HCT116 (cell line): Measurements from ENCODE around the gene SULT2B1. TPM values are rescaled to one million over a fixed set of nuclear protein-coding genes. Genes with fewer than 3 reads are reported as not detected.

Experiments used
- ATAC-seq: fragments of 200-7000 bp; cut with Tn5 transposase; 2 replicates; pipeline ENCODE4 v1.9.1; 2020; ENCODE audit warnings: mild to moderate bottlenecking, moderate library complexity
- BruUV-seq: library from RNA; stranded (reverse); fragments of 400-500 nt; replicated peaks from 2 replicates; lab custom pipeline; 2021; lab: Mats Ljungman, UMichigan
- CTCF ChIA-PET: fragments of 300-600 bp; sonication (Branson Sonifier 250); formaldehyde crosslinking; loops from one replicate; lab custom pipeline; 2021; ENCODE audit warnings: antibody characterized with exemption; lab: Charles Lee
- POLR2A ChIA-PET: fragments of 300-600, 350-600 bp; sonication (Branson Sonifier 250); formaldehyde crosslinking; loops from one replicate; lab custom pipeline; 2021; ENCODE audit warnings: antibody characterized with exemption; lab: Charles Lee
- RAD21 ChIA-PET, 2 experiments: fragments of 300-600 bp; sonication (Branson Sonifier 250); formaldehyde crosslinking; loops; one replicate each; lab custom pipeline; 2023; ENCODE audit warnings: low total read pairs in 2 of 2; ENCODE audit not compliant: uncharacterized antibody in 2 of 2, unreplicated experiment in 2 of 2, low non-redundant PET in 1 of 2; lab: Charles Lee
- DNase-seq: peaks from one replicate; pipeline ENCODE4 v3.0.0-alpha.2; 2010; ENCODE audit warnings: low read depth, low spot score
- H2AFZ ChIP-seq: fragments of 200-600 bp; shearing (Covaris generic), sonication (generic); 2 replicates; pipeline ENCODE4 v1.6.1; 2017; ENCODE audit warnings: low read depth, mixed run types, mixed read lengths, antibody characterized with exemption, low read length; ENCODE audit not compliant: poor library complexity, severe bottlenecking
- H3K27ac ChIP-seq: 2 replicates; pipeline ENCODE4 v1.5.1; 2012; ENCODE audit warnings: low read depth, low read length
- H3K27me3 ChIP-seq: fragments of 200-600 bp; sonication (generic); 2 replicates; pipeline ENCODE4 v1.6.1; 2016; ENCODE audit warnings: mixed run types, low read length, mixed read lengths; ENCODE audit not compliant: insufficient read depth
- H3K36me3 ChIP-seq, 2 experiments: fragments of 200-500 bp in 1 of 2; fragments of 200-600 bp in 1 of 2; sonication (Bioruptor generic) in 1 of 2; sonication (generic) in 1 of 2; 2 replicates each; pipeline versions ENCODE4 v1.5.1 to v1.6.1; 2014 to 2016; ENCODE audit warnings: low read length in 2 of 2, inconsistent platforms in 1 of 2, mixed read lengths in 1 of 2, mixed run types in 1 of 2; ENCODE audit not compliant: insufficient read depth in 2 of 2, control insufficient read depth in 1 of 2
- H3K4me1 ChIP-seq, 2 experiments: fragments of 200-600 bp in 1 of 2; sonication (generic) in 1 of 2; 2 replicates each; pipeline versions ENCODE4 v1.5.1 to v1.6.1; 2012 to 2017; ENCODE audit warnings: low read length in 2 of 2, inconsistent platforms in 1 of 2, mild to moderate bottlenecking in 1 of 2, mixed read lengths in 1 of 2, mixed run types in 1 of 2, moderate library complexity in 1 of 2; ENCODE audit not compliant: insufficient read depth in 2 of 2, control insufficient read depth in 1 of 2
- H3K4me2 ChIP-seq: fragments of 200-600 bp; sonication (generic); 2 replicates; pipeline ENCODE4 v1.6.1; 2017; ENCODE audit warnings: mixed run types, low read length, mixed read lengths
- H3K4me3 ChIP-seq, 2 experiments: fragments of 200-600 bp in 1 of 2; sonication (generic) in 1 of 2; replicated peaks in 1 of 2; 2 replicates each; pipeline ENCODE4 v1.5.1; 2011 to 2016; ENCODE audit warnings: low read length in 2 of 2, control low read depth in 1 of 2, low read depth in 1 of 2, mild to moderate bottlenecking in 1 of 2, mixed read lengths in 1 of 2, mixed run types in 1 of 2
- H3K79me2 ChIP-seq: fragments of 200-600 bp; sonication (generic); 2 replicates; pipeline ENCODE4 v1.6.1; 2017; ENCODE audit warnings: mild to moderate bottlenecking, mixed run types, low read length, moderate library complexity, mixed read lengths; ENCODE audit not compliant: insufficient read depth
- H3K9ac ChIP-seq: fragments of 200-600 bp; sonication (generic); 2 replicates; pipeline ENCODE4 v1.6.1; 2016; ENCODE audit warnings: low read length, mixed read lengths
- H3K9me2 ChIP-seq: fragments of 200-600 bp; sonication (generic), shearing (Covaris generic); 2 replicates; pipeline ENCODE4 v1.6.1; 2017; ENCODE audit warnings: mixed run types, mild to moderate bottlenecking, moderate library complexity; ENCODE audit not compliant: insufficient read depth
- H3K9me3 ChIP-seq, 2 experiments: fragments of 200-500 bp in 1 of 2; fragments of 200-600 bp in 1 of 2; sonication (Bioruptor generic) in 1 of 2; sonication (generic) in 1 of 2; 2 replicates each; pipeline ENCODE4 v1.6.1; 2014 to 2017; ENCODE audit warnings: low read length in 2 of 2, mixed read lengths in 2 of 2, inconsistent platforms in 1 of 2, low read depth in 1 of 2, mild to moderate bottlenecking in 1 of 2, mixed run types in 1 of 2, moderate library complexity in 1 of 2; ENCODE audit not compliant: control insufficient read depth in 1 of 2, insufficient read depth in 1 of 2
- H4K20me1 ChIP-seq: fragments of 200-600 bp; sonication (generic), shearing (Covaris generic); 2 replicates; pipeline ENCODE4 v1.6.1; 2017; ENCODE audit warnings: mixed run types, mild to moderate bottlenecking, moderate library complexity; ENCODE audit not compliant: insufficient read depth
- ATF3 ChIP-seq: IDR thresholded peaks from 2 replicates; pipeline ENCODE4 v1.6.1; 2012
- CBX3 ChIP-seq: IDR thresholded peaks from 2 replicates; pipeline ENCODE4 v1.6.1; 2012; ENCODE audit warnings: low read depth
- CTCF ChIP-seq, 3 experiments: fragments of 200-600 bp in 1 of 3; sonication (generic) in 1 of 3; IDR thresholded peaks in 2 of 3; conservative IDR thresholded peaks in 1 of 3; 2 replicates each; pipeline ENCODE4 v1.5.1; 2012 to 2017; ENCODE audit warnings: low read depth in 2 of 3, low read length in 2 of 3, antibody characterized with exemption in 1 of 3, borderline replicate concordance in 1 of 3, control low read depth in 1 of 3, mild to moderate bottlenecking in 1 of 3, mixed read lengths in 1 of 3, mixed run types in 1 of 3, moderate library complexity in 1 of 3; ENCODE audit not compliant: insufficient read depth in 1 of 3
- EGR1 ChIP-seq: IDR thresholded peaks from 2 replicates; pipeline ENCODE4 v1.6.1; 2012; ENCODE audit warnings: low read depth
- EZH2phosphoT487 ChIP-seq: fragments of 200-600 bp; IDR thresholded peaks from 2 replicates; pipeline ENCODE4 v1.6.1; 2018; ENCODE audit warnings: antibody characterized with exemption, borderline replicate concordance
- FOSL1 ChIP-seq: IDR thresholded peaks from 2 replicates; pipeline ENCODE4 v1.6.1; 2012; ENCODE audit warnings: low read depth
- MAX ChIP-seq: IDR thresholded peaks from 2 replicates; pipeline ENCODE4 v1.6.1; 2012
- POLR2AphosphoS5 ChIP-seq: IDR thresholded peaks from 2 replicates; pipeline ENCODE4 v1.6.1; 2011; ENCODE audit warnings: mild to moderate bottlenecking, low read depth, low read length, moderate library complexity
- RAD21 ChIP-seq: IDR thresholded peaks from 2 replicates; pipeline ENCODE4 v1.6.1; 2012; ENCODE audit warnings: low read depth, mild to moderate bottlenecking
- REST ChIP-seq: IDR thresholded peaks from 2 replicates; pipeline ENCODE4 v1.6.1; 2012; ENCODE audit warnings: low read depth
- SP1 ChIP-seq: IDR thresholded peaks from 2 replicates; pipeline ENCODE4 v1.6.1; 2012; ENCODE audit warnings: low read depth
- YY1 ChIP-seq: IDR thresholded peaks from 2 replicates; pipeline ENCODE4 v1.6.1; 2011; ENCODE audit warnings: low read length, low read depth, moderate library complexity, mild to moderate bottlenecking; ENCODE audit not compliant: insufficient replicate concordance; ENCODE audit errors: extremely low read depth
- ZFX ChIP-seq: fragments of 450-650 bp; IDR thresholded peaks from 2 replicates; pipeline ENCODE4 v1.6.1; 2017
- intact Hi-C: fragments of 100-400 bp; cut with micrococcal nuclease; formaldehyde crosslinking; loops from 2 replicates; pipeline ENCODE4 v1.10.0; 2022
- total RNA-seq: library from RNA; stranded (reverse); gene quantifications from one replicate; pipeline ENCODE4 v1.2.1, GENCODE V29; 2021; ENCODE audit not compliant: unreplicated experiment

SULT2B1 gene
- total RNA-seq, 1 experiment from 2014 or later: 4.8 TPM

GRCh38 chr19:48646722-48647216 lies 94.8 kb downstream of the SULT2B1 start:
- Histone ChIP-seq H3K9ac (no peak overlapping the region), H3K9me2 (no peaks in the 10 kb centered on the region), H3K4me2 (peak overlapping the region; percentile 85), H3K79me2 (no peaks in the 10 kb centered on the region), H3K27ac (peak overlapping the region; percentile 83)
- intact Hi-C loops: loop anchor here (2.0 kb wide), 3 partner anchors 142 to 196 kb away; no protein-coding TSS in a partner anchor
- no peak for DNase-seq
- RAD21 ChIA-PET: interaction anchor here in 1 of 2 experiments (1.0 kb wide), 1 partner anchor 94 kb away, joined by 3 read pairs; no protein-coding TSS in a partner anchor
- TF ChIP-seq EGR1 (no peak), REST (no peak), YY1 (no peak)
- TF ChIP-seq, all 23 proteins: peak for 0
- H2AFZ ChIP-seq: no peak overlapping the region
- H3K27me3 ChIP-seq: no peaks in the 10 kb centered on the region
- CTCF ChIA-PET: interaction anchor here (1.0 to 2.4 kb wide), 8 partner anchors 9 to 135 kb away, joined by 3 to 8 read pairs (median 6); partner anchors contain the start of genes FUT2, RPL18 and SPHK2
- peaks cover 19 to 56% of the 10 kb centered on the region in 2 experiments for H3K4me1 ChIP-seq
- H4K20me1 ChIP-seq: no peaks in the 10 kb centered on the region
- POLR2A ChIA-PET: interaction anchor here (0.7 to 2.5 kb wide), 9 partner anchors 10 to 1362 kb away, joined by 3 to 27 read pairs (median 6); partner anchors contain the start of genes DBP, FUT2, RPL18 and SPHK2
- no peaks in the 10 kb centered on the region for H3K36me3 ChIP-seq
- H3K4me3 ChIP-seq: peak overlapping the region; percentile 55 to 58
- BruUV-seq: no TSS peak
- no peak for ATAC-seq
- H3K9me3 ChIP-seq: no peaks in the 10 kb centered on the region

GRCh38 chr19:48648134-48648533 lies 96.2 kb downstream of the SULT2B1 start:
- H3K4me2 ChIP-seq: no peak overlapping the region
- no peak overlapping the region for H3K9ac ChIP-seq
- CTCF ChIA-PET: no interaction called here
- no peaks in the 10 kb centered on the region for H4K20me1 ChIP-seq
- POLR2A ChIA-PET: no interaction called here
- no peak overlapping the region for H3K27ac ChIP-seq
- ATAC-seq (no peak), DNase-seq (no peak)
- no peaks in the 10 kb centered on the region for H3K27me3 ChIP-seq
- no peaks in the 10 kb centered on the region for H3K36me3 ChIP-seq
- no peak overlapping the region for H3K4me3 ChIP-seq
- H3K9me3 ChIP-seq: no peaks in the 10 kb centered on the region
- H3K9me2 ChIP-seq: no peaks in the 10 kb centered on the region
- no TSS peak for BruUV-seq
- peaks cover 24 to 70% of the 10 kb centered on the region in 2 experiments for H3K4me1 ChIP-seq
- RAD21 ChIA-PET: no interaction called here
- no peaks in the 10 kb centered on the region for H3K79me2 ChIP-seq
- no peak overlapping the region for H2AFZ ChIP-seq
- intact Hi-C loops: no loop called here
- TF ChIP-seq ZFX (no peak), ATF3 (no peak), FOSL1 (no peak), POLR2AphosphoS5 (no peak), MAX (no peak), SP1 (no peak), CBX3 (no peak), CTCF (IDR thresholded peaks at IDR 0.05 in 2 of 3, conservative IDR thresholded peaks at IDR 0.05 in 1 of 3; ENCODE audit: borderline replicate concordance in 1 of 3, insufficient read depth in 1 of 3, low read depth in 2 of 3, low read length in 2 of 3) (no peak), EZH2phosphoT487 (no peak), RAD21 (no peak)
